GM12878 (cell line): Measurements from ENCODE around the gene LITAF. TPM values are rescaled to one million over a fixed set of nuclear protein-coding genes. Genes with fewer than 3 reads are reported as not detected.

Source experiments
- ATAC-seq: fragments of 200-7000 bp; cut with Tn5 transposase; 3 replicates; pipeline ENCODE4 v1.9.1; 2020; ENCODE audit warnings: mild to moderate bottlenecking, moderate library complexity
- BruUV-seq: library from RNA; stranded (reverse); fragments of 400-500 nt; replicated peaks from 2 replicates; lab custom pipeline; 2021; lab: Mats Ljungman, UMichigan
- CTCF ChIA-PET: fragments of 300-600 bp; sonication (Branson Sonifier 250); formaldehyde crosslinking; extraction: SDS; loops from one replicate; lab custom pipeline; 2021; ENCODE audit warnings: inconsistent platforms; lab: Yijun Ruan, JAX
- POLR2A ChIA-PET: fragments of 350-600 bp; formaldehyde crosslinking; extraction: SDS; loops from one replicate; lab custom pipeline; 2021; ENCODE audit warnings: inconsistent platforms; lab: Charles Lee
- RAD21 ChIA-PET: fragments of 300-600 bp; sonication (Branson Sonifier 250); formaldehyde crosslinking; loops from one replicate; lab custom pipeline; 2023; ENCODE audit warnings: antibody characterized with exemption; ENCODE audit not compliant: unreplicated experiment; lab: Charles Lee
- SMC1A ChIA-PET: fragments of 300-600 bp; sonication (Branson Sonifier 250); formaldehyde crosslinking; loops from one replicate; lab custom pipeline; 2023; ENCODE audit not compliant: unreplicated experiment, uncharacterized antibody; lab: Charles Lee
- DNase-seq: peaks from one replicate; pipeline ENCODE4 v3.0.0-alpha.2; 2011; ENCODE audit warnings: low read depth, low spot score
- FAIRE-seq: peaks from 3 replicates; lab custom pipeline; 2011; peaks lifted over from hg19 to GRCh38; lab: Jason Lieb, UNC
- H2AFZ ChIP-seq: 2 replicates; pipeline ENCODE4 v1.6.0; 2011; ENCODE audit warnings: low read depth, low read length, control low read depth; ENCODE audit not compliant: control insufficient read depth
- H3K27ac ChIP-seq: 2 replicates; pipeline ENCODE4 v1.5.1; 2011; ENCODE audit warnings: control low read depth; ENCODE audit not compliant: control insufficient read depth, insufficient read depth
- H3K27me3 ChIP-seq, 2 experiments: replicated peaks in 1 of 2; 2 replicates each; pipeline versions ENCODE4 v1.6.0 to v1.6.1; 2011; ENCODE audit warnings: low read length in 1 of 2; ENCODE audit not compliant: control insufficient read depth in 2 of 2, insufficient read depth in 2 of 2
- H3K36me3 ChIP-seq, 2 experiments: 2 replicates each; pipeline ENCODE4 v1.5.1; 2011; ENCODE audit warnings: low read length in 1 of 2; ENCODE audit not compliant: control insufficient read depth in 2 of 2, insufficient read depth in 2 of 2
- H3K4me1 ChIP-seq: 2 replicates; pipeline ENCODE4 v1.6.1; 2011; ENCODE audit warnings: mild to moderate bottlenecking, low read length, moderate library complexity, mixed read lengths; ENCODE audit not compliant: control insufficient read depth, insufficient read depth
- H3K4me2 ChIP-seq: 2 replicates; pipeline ENCODE4 v1.6.0; 2011; ENCODE audit warnings: control low read depth; ENCODE audit not compliant: control insufficient read depth, insufficient read depth
- H3K4me3 ChIP-seq: fragments of 200-600 bp; sonication (generic); 2 replicates; pipeline ENCODE4 v1.5.1; 2016
- H3K79me2 ChIP-seq: 2 replicates; pipeline ENCODE4 v1.6.0; 2011; ENCODE audit warnings: low read length; ENCODE audit not compliant: control insufficient read depth, insufficient read depth
- H3K9ac ChIP-seq: 2 replicates; pipeline ENCODE4 v1.8.0; 2011; ENCODE audit warnings: low read length, control low read depth, mixed read lengths; ENCODE audit not compliant: control insufficient read depth, insufficient read depth
- H3K9me3 ChIP-seq: replicated peaks from 3 replicates; pipeline ENCODE4 v1.5.1; 2011; ENCODE audit warnings: mild to moderate bottlenecking, low read length; ENCODE audit not compliant: control insufficient read depth, insufficient read depth
- H4K20me1 ChIP-seq: 2 replicates; pipeline ENCODE4 v1.6.0; 2011; ENCODE audit not compliant: control insufficient read depth, insufficient read depth
- ASH2L ChIP-seq: fragments of 300-600, 200-600 bp; sonication (generic); IDR thresholded peaks from 2 replicates; pipeline ENCODE4 v1.6.1; 2017; ENCODE audit warnings: low read depth, mild to moderate bottlenecking, borderline replicate concordance
- BMI1 ChIP-seq: fragments of 450-650 bp; IDR thresholded peaks from 2 replicates; pipeline ENCODE4 v1.6.1; 2016; ENCODE audit warnings: mild to moderate bottlenecking, moderate library complexity, borderline replicate concordance
- E2F4 ChIP-seq: IDR thresholded peaks from 2 replicates; pipeline ENCODE4 v1.6.1; 2012; ENCODE audit warnings: low read depth, low read length, improper control_type of control experiment
- FOXM1 ChIP-seq: IDR thresholded peaks from 2 replicates; pipeline ENCODE4 v1.6.1; 2012; ENCODE audit warnings: low read depth, mild to moderate bottlenecking, inconsistent platforms, low read length, moderate library complexity
- MTA2 ChIP-seq: fragments of 450-650 bp; IDR thresholded peaks from 2 replicates; pipeline ENCODE4 v1.6.1; 2016; ENCODE audit warnings: low read depth, mild to moderate bottlenecking, moderate library complexity
- NR2C2 ChIP-seq: IDR thresholded peaks from 2 replicates; pipeline ENCODE4 v1.6.1; 2011; ENCODE audit warnings: borderline replicate concordance, low read depth; ENCODE audit not compliant: control insufficient read depth, insufficient read length
- PAX8 ChIP-seq: fragments of 450-650 bp; IDR thresholded peaks from 2 replicates; pipeline ENCODE4 v1.6.1; 2017; ENCODE audit warnings: mild to moderate bottlenecking, moderate library complexity
- RELB ChIP-seq: fragments of 450-650 bp; IDR thresholded peaks from 2 replicates; pipeline ENCODE4 v1.6.1; 2017; ENCODE audit warnings: low read depth, mild to moderate bottlenecking, moderate library complexity
- RUNX3 ChIP-seq: IDR thresholded peaks from 2 replicates; pipeline ENCODE4 v1.6.1; 2012; ENCODE audit warnings: low read length, inconsistent platforms
- SP1 ChIP-seq: IDR thresholded peaks from one replicate; pipeline ENCODE4 v1.6.1; 2011; ENCODE audit warnings: low read depth, low read length
- ZNF687 ChIP-seq: fragments of 450-650 bp; IDR thresholded peaks from 2 replicates; pipeline ENCODE4 v1.6.1; 2017; ENCODE audit warnings: mild to moderate bottlenecking, moderate library complexity
- WGBS: methylation state at CpG from one replicate; pipeline ENCODE4 v1.1.6; 2016; ENCODE audit warnings: low lambda C conversion rate; ENCODE audit not compliant: insufficient replicate concordance, insufficient coverage; ENCODE audit errors: missing lambda C conversion rate; 5-methylcytosine and 5-hydroxymethylcytosine counted together
- in situ Hi-C: fragments of 300-500 bp; cut with MboI; formaldehyde crosslinking; loops from 9 replicates; pipeline ENCODE4 v1.14.3; 2018; ENCODE audit warnings: mixed read lengths
- intact Hi-C: fragments of 100-400 bp; cut with micrococcal nuclease; formaldehyde crosslinking; loops from one replicate; pipeline ENCODE4 v1.14.2; 2022; ENCODE audit not compliant: unreplicated experiment
- polyA plus RNA-seq, 11 experiments: library from polyadenylated mRNA; depleted of rRNA in 4 of 11; unstranded in 6 of 11; stranded (reverse) in 5 of 11; fragments of >200 nt; fragmentation: Nextera tagmentation in 4 of 11; fragmentation: Illumina TruSeq in 1 of 11; extraction: Ambion mirVana in 4 of 11; extraction: Trizol in 1 of 11; gene quantifications; 1 replicate in 1 of 11; 2 replicates in 10 of 11; pipeline versions ENCODE4 v1.2.1 to v1.2.3, GENCODE V29; 2011 to 2016; ENCODE audit warnings: inconsistent platforms in 2 of 11, missing spikeins in 2 of 11, low read depth in 1 of 11
- total RNA-seq, 4 experiments: library from RNA; depleted of rRNA in 3 of 4; stranded (reverse); fragments of >200 nt in 3 of 4; fragmentation: Illumina TruSeq in 1 of 4; extraction: Trizol in 1 of 4; gene quantifications; 2 replicates each; pipeline versions ENCODE4 v1.2.1 to v1.2.3, GENCODE V29; 2013 to 2021
- TF ChIP-seq, protein P1 (sequence below): fragments of 450-650 bp; formaldehyde crosslinking; IDR thresholded peaks from 2 replicates; pipeline ENCODE4 v1.4.0; 2022; ENCODE audit warnings: mild to moderate bottlenecking, moderate library complexity

The LITAF gene
- total and polyA plus RNA-seq, 10 of the 15 experiments (the other 5 are each of a cell fraction or from before 2014, with no cell fraction given): 99.2 to 211 (median 147) TPM

DNA sequence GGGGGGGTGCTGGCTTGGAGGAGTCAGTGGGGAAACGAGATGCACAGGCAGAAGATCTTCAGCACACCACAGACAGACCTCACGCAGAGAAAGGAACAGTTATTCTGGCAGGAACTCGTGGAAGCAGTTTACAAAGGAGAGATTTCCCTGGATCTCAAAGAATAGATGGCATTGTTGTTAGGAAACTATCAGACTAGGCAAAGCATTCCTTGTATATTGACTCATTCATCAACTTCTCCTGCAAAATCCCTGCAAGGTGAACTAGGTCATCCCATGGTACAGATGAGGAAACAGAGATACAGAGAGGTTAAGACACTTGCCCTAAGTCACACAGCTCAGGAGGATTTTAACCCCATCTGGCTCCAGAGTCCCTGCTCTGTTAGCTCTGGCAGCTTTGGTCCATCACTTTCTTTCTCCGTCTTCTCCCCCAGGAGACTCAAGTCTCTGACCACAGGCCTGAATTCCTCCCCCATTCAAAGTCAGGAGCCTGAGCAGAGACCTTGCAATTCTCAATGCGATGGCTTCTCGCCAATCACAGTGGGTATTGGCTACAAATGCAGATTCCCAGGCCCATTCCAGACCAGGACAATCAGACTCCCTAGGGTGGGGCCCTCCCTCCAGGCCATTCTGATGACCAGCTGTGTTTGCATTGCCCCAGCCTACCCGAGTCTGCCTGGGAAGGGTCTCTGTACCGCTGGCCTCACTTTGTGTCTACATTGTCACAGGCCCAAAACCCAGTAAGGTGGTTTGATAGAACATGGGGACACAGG lies 56.4 kb downstream of the LITAF start:
- no peak for FAIRE-seq
- intact Hi-C loops: loop anchor here (5.0 kb wide), 1 partner anchor 52 kb away; no protein-coding TSS in a partner anchor
- no peaks in the 10 kb centered on the region; the same call in 1 of the 2 replicates for H4K20me1 ChIP-seq
- H3K79me2 ChIP-seq: no peaks in the 10 kb centered on the region
- no peaks in the 10 kb centered on the region for H3K9me3 ChIP-seq
- in situ Hi-C loops: loop anchor here (5.0 to 25.0 kb wide), 3 partner anchors 112 to 282 kb away; no protein-coding TSS in a partner anchor
- no peaks in the 10 kb centered on the region for H3K36me3 ChIP-seq
- no peaks in the 10 kb centered on the region for H3K4me1 ChIP-seq
- ChIA-PET CTCF (interaction anchor here (0.8 to 4.9 kb wide), 9 partner anchors 10 to 184 kb away, joined by 3 to 99 read pairs (median 10); no protein-coding TSS in a partner anchor), SMC1A (interaction anchor here (0.8 to 4.3 kb wide), 11 partner anchors 23 to 134 kb away, joined by 3 to 52 read pairs (median 5); no protein-coding TSS in a partner anchor), POLR2A (interaction anchor here (0.6 kb wide), 1 partner anchor 128 kb away, joined by 3 read pairs; no protein-coding TSS in a partner anchor), RAD21 (interaction anchor here (0.6 to 2.5 kb wide), 8 partner anchors 55 to 579 kb away, joined by 3 to 44 read pairs (median 6); no protein-coding TSS in a partner anchor)
- peaks cover 0 to 4% of the 10 kb centered on the region in 2 experiments; a peak in 2 of 4 replicates for H3K27me3 ChIP-seq
- no peak overlapping the region for H3K9ac ChIP-seq
- no peak for ATAC-seq
- H3K27ac ChIP-seq: no peak overlapping the region
- H3K4me3 ChIP-seq: no peak overlapping the region
- H3K4me2 ChIP-seq: no peak overlapping the region
- WGBS: 67% methylated on average over 8 of the region's 8 CpGs
- no TSS peak for BruUV-seq
- no peak for DNase-seq
- H2AFZ ChIP-seq: no peak overlapping the region
- no peak for TF ChIP-seq RELB
- TF ChIP-seq ZNF687: no peak
- TF ChIP-seq E2F4: no peak
- TF ChIP-seq SP1: no peak
- TF ChIP-seq, protein P1, sequence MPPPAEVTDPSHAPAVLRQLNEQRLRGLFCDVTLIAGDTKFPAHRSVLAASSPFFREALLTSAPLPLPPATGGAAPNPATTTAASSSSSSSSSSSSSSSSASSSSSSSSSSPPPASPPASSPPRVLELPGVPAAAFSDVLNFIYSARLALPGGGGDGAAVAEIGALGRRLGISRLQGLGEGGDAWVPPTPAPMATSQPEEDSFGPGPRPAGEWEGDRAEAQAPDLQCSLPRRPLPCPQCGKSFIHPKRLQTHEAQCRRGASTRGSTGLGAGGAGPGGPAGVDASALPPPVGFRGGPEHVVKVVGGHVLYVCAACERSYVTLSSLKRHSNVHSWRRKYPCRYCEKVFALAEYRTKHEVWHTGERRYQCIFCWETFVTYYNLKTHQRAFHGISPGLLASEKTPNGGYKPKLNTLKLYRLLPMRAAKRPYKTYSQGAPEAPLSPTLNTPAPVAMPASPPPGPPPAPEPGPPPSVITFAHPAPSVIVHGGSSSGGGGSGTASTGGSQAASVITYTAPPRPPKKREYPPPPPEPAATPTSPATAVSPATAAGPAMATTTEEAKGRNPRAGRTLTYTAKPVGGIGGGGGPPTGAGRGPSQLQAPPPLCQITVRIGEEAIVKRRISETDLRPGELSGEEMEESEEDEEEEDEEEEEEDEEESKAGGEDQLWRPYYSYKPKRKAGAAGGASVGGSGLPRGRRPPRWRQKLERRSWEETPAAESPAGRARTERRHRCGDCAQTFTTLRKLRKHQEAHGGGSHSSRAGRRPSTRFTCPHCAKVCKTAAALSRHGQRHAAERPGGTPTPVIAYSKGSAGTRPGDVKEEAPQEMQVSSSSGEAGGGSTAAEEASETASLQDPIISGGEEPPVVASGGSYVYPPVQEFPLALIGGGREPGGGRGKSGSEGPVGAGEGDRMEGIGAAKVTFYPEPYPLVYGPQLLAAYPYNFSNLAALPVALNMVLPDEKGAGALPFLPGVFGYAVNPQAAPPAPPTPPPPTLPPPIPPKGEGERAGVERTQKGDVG: no peak
- no peak for TF ChIP-seq PAX8
- no peak for TF ChIP-seq BMI1
- TF ChIP-seq RUNX3: no peak
- no peak for TF ChIP-seq MTA2
- TF ChIP-seq NR2C2: no peak
- TF ChIP-seq ASH2L: no peak
- no peak for TF ChIP-seq FOXM1
